Gastrocnemius medialis (tissue), 4 donors: ENCODE results near the gene NUTM1. TPM values are rescaled to one million over a fixed set of nuclear protein-coding genes. Genes with fewer than 3 reads are reported as not detected.

Experiments used
- ATAC-seq, 2 donors: fragments of 150-250 bp; one replicate each; pipeline ENCODE4 v1.9.1; 2016
- DNase-seq, 2 donors: peaks; one replicate each; pipeline ENCODE4 v3.0.0-alpha.2; 2019
- H3K27ac ChIP-seq, 4 donors: fragments of 200-600 bp; sonication (generic); 1 replicate in 1 of 4; 2 replicates in 3 of 4; pipeline ENCODE4 v1.5.1; 2016 to 2018; ENCODE audit warnings: mild to moderate bottlenecking in 2 of 4, moderate library complexity in 1 of 4
- H3K27me3 ChIP-seq, 3 donors: fragments of 200-600 bp; sonication (generic) in 2 of 3; 1 replicate in 1 of 3; 2 replicates in 2 of 3; pipeline versions ENCODE4 v1.5.1 to v1.6.0; 2016 to 2019; ENCODE audit warnings: mild to moderate bottlenecking in 1 of 3, moderate library complexity in 1 of 3
- H3K36me3 ChIP-seq, 2 donors: fragments of 200-600 bp; sonication (generic) in 1 of 2; one replicate each; pipeline ENCODE4 v1.5.1; 2017 to 2018
- H3K4me1 ChIP-seq, 2 donors: fragments of 200-600 bp; sonication (generic) in 1 of 2; one replicate each; pipeline ENCODE4 v1.5.1; 2016 to 2017; ENCODE audit warnings: mild to moderate bottlenecking in 2 of 2
- H3K4me3 ChIP-seq, 4 donors: fragments of 200-600 bp; sonication (generic) in 3 of 4; 1 replicate in 1 of 4; 2 replicates in 3 of 4; pipeline ENCODE4 v1.5.1; 2016 to 2019; ENCODE audit warnings: mild to moderate bottlenecking in 2 of 4
- H3K9me3 ChIP-seq, 3 donors: fragments of 200-600 bp; sonication (generic) in 2 of 3; 1 replicate in 1 of 3; 2 replicates in 2 of 3; pipeline ENCODE4 v1.5.1; 2016 to 2019
- CTCF ChIP-seq, 5 experiments: fragments of 450-650 bp in 3 of 5; fragments of 200-600 bp in 2 of 5; sonication (generic) in 2 of 5; IDR thresholded peaks in 4 of 5; conservative IDR thresholded peaks in 1 of 5; 1 replicate in 4 of 5; 2 replicates in 1 of 5; pipeline ENCODE4 v1.5.1; 2016 to 2019; ENCODE audit warnings: antibody characterized with exemption in 5 of 5, mild to moderate bottlenecking in 3 of 5, moderate library complexity in 3 of 5
- POLR2A ChIP-seq, 2 donors: fragments of 450-650 bp; IDR thresholded peaks; one replicate each; pipeline ENCODE4 v1.6.1; 2017; ENCODE audit warnings: antibody characterized with exemption in 2 of 2, mild to moderate bottlenecking in 2 of 2, moderate library complexity in 2 of 2
- in situ Hi-C, 4 donors: fragments of 200-750 bp; cut with MboI; loops; one replicate each; pipeline versions ENCODE4 v1.15.0 to v1.8.0; 2017; ENCODE audit warnings: low sequenced_read_pairs in 4 of 4
- intact Hi-C: fragments of 100-400 bp; cut with DNase I; formaldehyde crosslinking; loops from one replicate; pipeline ENCODE4 v1.15.1; 2023; ENCODE audit warnings: low total_unique reads
- total RNA-seq, 4 donors: library from RNA; depleted of rRNA; stranded (reverse); fragments of >200 nt; gene quantifications; one replicate each; pipeline versions ENCODE4 v1.1.0 to v1.2.3, GENCODE V29; 2016

NUTM1 gene
- total RNA-seq, 4 donors from 2014 or later: not detected

DNA sequence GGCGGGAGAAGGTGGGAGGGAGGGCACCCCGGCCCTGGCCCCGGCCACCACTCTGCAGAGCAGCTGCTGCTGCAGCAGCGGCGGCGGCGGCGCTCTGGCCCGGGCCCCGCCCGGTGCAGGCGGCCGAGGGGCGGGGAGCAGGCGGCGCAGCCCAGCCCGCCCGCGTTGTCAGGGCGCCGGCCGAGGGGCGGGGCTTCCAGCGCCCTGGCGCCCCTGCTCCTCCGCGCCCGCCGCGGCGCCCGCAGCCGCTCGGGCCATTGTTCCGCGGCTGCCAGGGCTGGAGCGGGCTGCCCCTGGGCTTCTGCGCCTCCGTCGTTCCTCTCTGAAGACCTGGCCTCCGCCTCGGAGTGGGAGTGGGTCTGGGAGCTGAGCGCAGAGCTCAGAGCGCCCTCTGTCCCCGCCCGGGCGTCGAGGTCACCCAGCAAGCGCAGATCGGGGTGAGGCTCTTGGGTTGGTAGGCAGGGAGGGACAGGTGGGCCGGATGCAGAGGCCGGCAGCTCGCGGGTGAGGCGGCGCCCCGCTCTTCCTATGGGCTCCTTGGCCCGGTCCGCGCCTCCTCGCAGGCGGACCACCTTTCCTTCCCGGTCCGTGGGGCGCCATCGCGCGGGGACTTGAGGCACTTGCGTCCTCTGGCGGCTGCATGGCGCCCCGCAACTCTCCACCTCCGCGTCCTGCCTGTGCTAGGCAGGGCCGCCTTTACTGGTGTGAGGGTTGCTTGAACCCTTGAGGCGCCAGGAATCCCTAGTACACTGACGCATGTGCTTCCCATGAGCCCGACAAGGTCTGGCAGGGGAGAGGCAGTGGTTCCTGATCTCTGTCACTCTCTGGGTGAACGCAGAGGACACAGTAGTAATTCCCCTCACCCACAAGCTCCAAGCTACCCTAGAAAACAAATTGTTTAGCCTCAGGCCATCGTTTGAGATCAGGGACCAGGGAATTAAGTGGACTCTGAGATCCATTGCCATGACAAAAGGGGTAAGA, 24.3 kb downstream of the NUTM1 start, which contains the start of gene LPCAT4:
Gene LPCAT4, minus strand, starts transcription at position 96 of the 981 bp plus-strand sequence. CDS start 96 bp downstream, outside the sequence.
- Histone ChIP-seq H3K4me1 (peaks cover 14 to 21% of the 10 kb centered on the region in 2 donors), H3K27ac (peak within 1 kb of the TSS; percentile 92 to 99 (median 96)), H3K27me3 (no peaks in the 10 kb centered on the region), H3K9me3 (no peaks in the 10 kb centered on the region), H3K36me3 (no peaks in the 10 kb centered on the region), H3K4me3 (peak within 1 kb of the TSS; percentile 88 to 98 (median 92))
- intact Hi-C loops (loop anchor here (1.0 to 5.0 kb wide), 2 partner anchors 24 to 125 kb away; partner anchors contain the start of genes NOP10 and NUTM1), in situ Hi-C loops (loop anchor here in 2 of 4 donors (10.0 to 25.0 kb wide), 4 partner anchors 123 to 620 kb away; partner anchors contain the start of genes EMC4 (in 1 of the 2) and ZNF770 (in 1 of the 2))
- DNase-seq (peak; percentile 76 to 82), ATAC-seq (peak; percentile 91 to 92)
- peak; percentile 88 to 98 (median 97) for TF ChIP-seq CTCF (IDR thresholded peaks at IDR 0.05 in 4 of 5, conservative IDR thresholded peaks at IDR 0.05 in 1 of 5)
- peak; percentile 56 to 59 for TF ChIP-seq POLR2A (IDR thresholded peaks at IDR 0.05)

GRCh38 chr15:34370129-34370528, 27.0 kb downstream of the NUTM1 start:
- H3K4me3 ChIP-seq: no peak overlapping the region
- no peaks in the 10 kb centered on the region for H3K9me3 ChIP-seq
- no peak for TF ChIP-seq POLR2A (IDR thresholded peaks at IDR 0.05)
- no peak for TF ChIP-seq CTCF (IDR thresholded peaks at IDR 0.05 in 4 of 5, conservative IDR thresholded peaks at IDR 0.05 in 1 of 5)
- intact Hi-C loops (loop anchor here (10.0 kb wide), 1 partner anchor 95 kb away; no protein-coding TSS in a partner anchor), in situ Hi-C loops (loop anchor here in 1 of 4 donors (25.0 kb wide), 3 partner anchors 133 to 617 kb away; partner anchors contain the start of genes EMC4 and ZNF770)
- no peaks in the 10 kb centered on the region for H3K27me3 ChIP-seq
- ATAC-seq: no peak
- no peak for DNase-seq
- H3K4me1 ChIP-seq: peaks cover 14 to 21% of the 10 kb centered on the region in 2 donors
- no peak overlapping the region for H3K27ac ChIP-seq
- H3K36me3 ChIP-seq: no peaks in the 10 kb centered on the region

DNA sequence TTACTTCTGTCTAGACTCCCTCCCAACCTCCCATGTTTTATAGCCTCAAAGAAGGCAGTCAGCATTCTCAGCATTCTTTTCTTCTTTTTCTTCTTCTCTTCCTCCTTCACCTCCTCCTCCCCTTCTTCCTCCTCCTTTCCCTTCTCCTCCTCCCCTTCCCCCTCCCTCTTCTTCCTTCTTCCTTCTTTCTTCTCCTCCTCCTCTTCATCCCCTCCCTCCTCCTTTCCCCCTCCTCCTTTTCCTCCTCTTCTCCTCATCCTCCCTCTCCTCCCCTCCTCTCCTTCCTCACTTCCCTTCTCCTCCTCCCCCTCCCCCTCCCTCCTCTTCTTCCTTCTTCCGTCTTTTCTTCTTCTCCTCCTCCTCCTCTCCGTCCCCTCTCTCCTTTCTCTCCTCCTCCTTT, 27.5 kb downstream of the NUTM1 start:
- no peaks in the 10 kb centered on the region for H3K9me3 ChIP-seq
- no peaks in the 10 kb centered on the region for H3K27me3 ChIP-seq
- DNase-seq (no peak), ATAC-seq (no peak)
- TF ChIP-seq CTCF (IDR thresholded peaks at IDR 0.05 in 4 of 5, conservative IDR thresholded peaks at IDR 0.05 in 1 of 5) (no peak), POLR2A (IDR thresholded peaks at IDR 0.05) (no peak)
- intact Hi-C loops: loop anchor here (10.0 kb wide), 1 partner anchor 96 kb away; no protein-coding TSS in a partner anchor
- no peak overlapping the region for H3K27ac ChIP-seq
- in situ Hi-C loops: loop anchor here in 1 of 4 donors (25.0 kb wide), 3 partner anchors 133 to 617 kb away; partner anchors contain the start of genes EMC4 and ZNF770
- peaks cover 11 to 17% of the 10 kb centered on the region in 2 donors for H3K4me1 ChIP-seq
- no peaks in the 10 kb centered on the region for H3K36me3 ChIP-seq
- no peak overlapping the region for H3K4me3 ChIP-seq

DNA sequence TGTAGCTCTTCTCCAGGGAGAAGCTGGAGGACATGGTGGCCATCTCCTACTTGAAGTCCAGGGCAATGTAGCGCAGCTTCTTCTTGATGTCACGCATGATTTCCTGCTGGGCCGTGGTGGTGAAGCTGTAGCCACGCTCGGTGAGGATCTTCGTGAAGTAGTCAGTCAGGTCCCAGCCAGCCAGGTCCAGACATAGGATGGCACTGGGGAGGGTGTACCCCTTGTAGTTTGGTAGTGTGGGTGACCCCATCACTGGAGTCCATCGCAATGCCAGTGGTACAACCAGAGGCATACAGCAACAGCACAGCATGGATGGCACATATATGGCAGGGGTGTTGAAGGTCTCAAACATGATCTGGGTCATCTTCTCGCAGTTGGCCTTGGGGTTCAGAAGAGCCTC, 30.8 kb downstream of the NUTM1 start:
- Histone ChIP-seq H3K27ac (no peak overlapping the region), H3K4me1 (no peaks in the 10 kb centered on the region), H3K9me3 (no peaks in the 10 kb centered on the region), H3K36me3 (no peaks in the 10 kb centered on the region), H3K27me3 (no peaks in the 10 kb centered on the region), H3K4me3 (no peak overlapping the region)
- in situ Hi-C loops (loop anchor here in 1 of 4 donors (25.0 kb wide), 3 partner anchors 137 to 613 kb away; partner anchors contain the start of genes EMC4 and ZNF770), intact Hi-C loops (loop anchor here (10.0 kb wide), 1 partner anchor 99 kb away; no protein-coding TSS in a partner anchor)
- DNase-seq (no peak), ATAC-seq (no peak)
- no peak for TF ChIP-seq POLR2A (IDR thresholded peaks at IDR 0.05)
- no peak for TF ChIP-seq CTCF (IDR thresholded peaks at IDR 0.05 in 4 of 5, conservative IDR thresholded peaks at IDR 0.05 in 1 of 5)
